Naive thymus-derived CD8-positive, alpha-beta T cell (primary cell): Measurements from ENCODE around the gene CFAP20. TPM values are rescaled to one million over a fixed set of nuclear protein-coding genes. Genes with fewer than 3 reads are reported as not detected.
"Not testable (repeated sequence)": the region's sequence is repeated elsewhere in the genome, so short reads cannot be mapped to it uniquely, and the experiment has no call there.

Experiments used
- ATAC-seq, 2 donors: fragments of 150-1000 bp; cut with Tn5 transposase in 1 of 2; sonication (Bioruptor Pico), chemical (Tn5 transposase) in 1 of 2; 1 replicate in 1 of 2; 2 replicates in 1 of 2; pipeline ENCODE4 v1.10.0; 2021; ENCODE audit warnings: mild to moderate bottlenecking in 2 of 2, moderate library complexity in 2 of 2
- POLR2A ChIA-PET: fragments of 350-600 bp; sonication (Branson Sonifier 250); formaldehyde crosslinking; loops from one replicate; lab custom pipeline; 2021; ENCODE audit warnings: antibody characterized with exemption; lab: Charles Lee
- DNase-seq, 10 donors: peaks; one replicate each; pipeline versions ENCODE4 v3.0.0 to v3.0.0-alpha.2; 2020 to 2022
- H3K27ac Mint-ChIP-seq, 10 donors: one replicate each; pipeline ENCODE4 v1.8.0; 2020 to 2022; ENCODE audit warnings: mild to moderate bottlenecking in 10 of 10, mixed read lengths in 10 of 10, moderate library complexity in 4 of 10, inconsistent platforms in 1 of 10
- H3K27me3 Mint-ChIP-seq, 5 donors: one replicate each; pipeline ENCODE4 v1.8.0; 2021 to 2022; ENCODE audit warnings: mixed read lengths in 5 of 5
- H3K36me3 Mint-ChIP-seq, 3 donors: one replicate each; pipeline ENCODE4 v1.8.0; 2020 to 2022; ENCODE audit warnings: mixed read lengths in 3 of 3, mild to moderate bottlenecking in 2 of 3, inconsistent platforms in 1 of 3
- H3K4me1 Mint-ChIP-seq, 4 donors: one replicate each; pipeline ENCODE4 v1.8.0; 2021 to 2022; ENCODE audit warnings: mixed read lengths in 4 of 4
- H3K4me3 Mint-ChIP-seq, 10 donors: one replicate each; pipeline ENCODE4 v1.8.0; 2020 to 2022; ENCODE audit warnings: mild to moderate bottlenecking in 10 of 10, mixed read lengths in 10 of 10, moderate library complexity in 6 of 10, inconsistent platforms in 1 of 10
- H3K9me3 Mint-ChIP-seq, 9 donors: one replicate each; pipeline ENCODE4 v1.8.0; 2020 to 2022; ENCODE audit warnings: mixed read lengths in 9 of 9, mild to moderate bottlenecking in 3 of 9, inconsistent platforms in 1 of 9, moderate library complexity in 1 of 9
- polyA plus RNA-seq, 3 donors: library from polyadenylated mRNA; unstranded; fragments of 300-500 nt; fragmentation: Illumina TruSeq; gene quantifications; one replicate each; pipeline ENCODE4 v1.2.3, GENCODE V29; 2021
- total RNA-seq, 8 experiments: library from RNA in 2 of 8; stranded (reverse) in 2 of 8; gene quantifications; one replicate each; pipeline ENCODE4 v1.2.3 and lab custom pipeline; 2021 to 2026

The CFAP20 gene
- total and polyA plus RNA-seq, 5 experiments from 2014 or later = 23.9 to 38.8 (median 27.5) TPM

GRCh38 chr16:58090396-58090795 is 38.8 kb downstream of the CFAP20 start:
- H3K27me3 Mint-ChIP-seq, H3K4me1 Mint-ChIP-seq, H3K27ac Mint-ChIP-seq, H3K36me3 Mint-ChIP-seq, H3K9me3 Mint-ChIP-seq, H3K4me3 Mint-ChIP-seq, DNase-seq, ATAC-seq, POLR2A ChIA-PET: not testable (repeated sequence)

- H3K4me3 Mint-ChIP-seq = no peak overlapping the region
- ATAC-seq = no peak
Observed at GRCh38 chr16:58088091-58088490, 41.1 kb downstream of the CFAP20 start.

DNA sequence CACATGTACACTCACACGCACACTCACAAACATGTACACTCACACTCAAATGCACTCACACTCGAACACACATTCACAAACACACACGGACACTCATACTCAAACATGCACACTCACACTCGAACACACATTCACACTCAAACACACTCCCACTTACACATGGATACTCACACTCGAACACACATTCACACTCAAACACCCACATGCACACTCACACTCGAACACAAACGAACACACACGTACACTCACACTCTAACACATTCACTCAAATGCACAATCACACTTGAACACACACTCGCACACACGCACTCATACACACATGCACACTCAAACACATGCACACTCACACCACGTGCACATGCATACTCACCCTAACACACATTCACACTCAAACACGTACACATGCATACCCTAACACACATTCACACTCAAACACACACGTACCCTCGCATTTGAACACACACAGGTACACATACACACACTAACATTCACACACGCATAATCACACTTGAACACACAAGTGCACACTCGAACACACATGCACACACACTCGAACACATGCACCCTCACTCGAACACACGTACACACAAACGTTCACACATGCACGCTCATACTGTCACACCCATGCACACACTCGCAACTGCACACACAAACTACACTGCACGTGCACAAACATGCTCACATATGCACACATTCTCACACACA is 41.8 kb downstream of the CFAP20 start:
- H3K27me3 Mint-ChIP-seq = peaks cover 0 to 3% (median 0%) of the 10 kb centered on the region in 5 donors
- POLR2A ChIA-PET = no interaction called here

More at GRCh38 chr16:58088091-58088490, 41.1 kb downstream of the CFAP20 start:
- H3K27me3 Mint-ChIP-seq = peaks cover 0 to 3% (median 0%) of the 10 kb centered on the region in 5 donors
- H3K4me1 Mint-ChIP-seq = no peaks in the 10 kb centered on the region
- peaks cover 0 to 2% (median 0%) of the 10 kb centered on the region in 9 donors for H3K9me3 Mint-ChIP-seq
- DNase-seq = no peak
- no peaks in the 10 kb centered on the region for H3K36me3 Mint-ChIP-seq
- POLR2A ChIA-PET = no interaction called here
- no peak overlapping the region for H3K27ac Mint-ChIP-seq

GRCh38 chr16:58086381-58087208 is 42.6 kb downstream of the CFAP20 start:
- ATAC-seq (no peak), DNase-seq (no peak)
- Mint-ChIP-seq H3K36me3 (no peaks in the 10 kb centered on the region), H3K4me1 (no peaks in the 10 kb centered on the region), H3K27me3 (peaks cover 0 to 3% (median 0%) of the 10 kb centered on the region in 5 donors), H3K4me3 (no peak overlapping the region), H3K9me3 (peaks cover 0 to 3% (median 0%) of the 10 kb centered on the region in 9 donors), H3K27ac (peak overlapping the region in 1 of 10 donors; percentile 69)
- POLR2A ChIA-PET = no interaction called here

More for the DNA sequence above, 41.8 kb downstream of the CFAP20 start:
- H3K4me3 Mint-ChIP-seq = no peak overlapping the region
- DNase-seq = no peak
- H3K27ac Mint-ChIP-seq = no peak overlapping the region
- H3K4me1 Mint-ChIP-seq = no peaks in the 10 kb centered on the region
- H3K9me3 Mint-ChIP-seq = peaks cover 0 to 2% (median 0%) of the 10 kb centered on the region in 9 donors
- ATAC-seq = no peak
- H3K36me3 Mint-ChIP-seq = no peaks in the 10 kb centered on the region

DNA sequence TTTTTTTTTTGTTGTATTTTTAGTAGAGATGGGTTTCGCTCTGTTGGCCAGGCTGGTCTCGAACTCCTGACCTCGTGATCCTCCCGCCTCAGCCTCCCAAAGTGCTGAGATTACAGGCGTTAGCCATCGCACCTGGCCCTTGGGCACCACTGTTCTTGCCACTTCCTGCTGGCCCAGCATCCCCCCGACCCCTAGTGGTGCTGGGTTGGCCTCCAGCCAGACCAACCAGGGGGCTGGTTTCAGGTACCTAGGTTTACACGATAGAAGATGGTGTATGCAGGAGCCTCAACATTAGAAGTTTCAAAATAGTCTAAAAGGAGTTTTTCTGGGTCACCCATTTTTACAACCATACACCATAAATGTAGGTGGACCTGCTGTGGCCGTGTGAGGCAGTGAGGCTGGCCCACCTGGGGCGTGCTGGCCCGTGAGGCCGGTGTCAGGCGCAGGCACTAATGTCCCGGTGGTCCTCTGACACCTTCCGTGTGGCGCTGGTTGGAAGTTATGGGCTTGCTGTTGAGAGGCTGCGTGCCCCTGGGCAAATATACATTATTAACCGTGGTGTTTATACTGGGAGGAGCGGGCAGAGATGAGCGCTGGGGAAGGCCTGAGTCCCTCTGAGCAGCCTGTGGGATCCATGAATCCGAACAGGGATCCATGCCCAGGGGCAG is 43.5 kb downstream of the CFAP20 start:
- Mint-ChIP-seq H3K27ac (no peak overlapping the region), H3K4me1 (no peaks in the 10 kb centered on the region), H3K9me3 (peaks cover 0 to 3% (median 0%) of the 10 kb centered on the region in 9 donors), H3K27me3 (peaks cover 0 to 3% (median 0%) of the 10 kb centered on the region in 5 donors), H3K4me3 (no peak overlapping the region), H3K36me3 (no peaks in the 10 kb centered on the region)
- POLR2A ChIA-PET = no interaction called here
- ATAC-seq = no peak
- no peak for DNase-seq

DNA sequence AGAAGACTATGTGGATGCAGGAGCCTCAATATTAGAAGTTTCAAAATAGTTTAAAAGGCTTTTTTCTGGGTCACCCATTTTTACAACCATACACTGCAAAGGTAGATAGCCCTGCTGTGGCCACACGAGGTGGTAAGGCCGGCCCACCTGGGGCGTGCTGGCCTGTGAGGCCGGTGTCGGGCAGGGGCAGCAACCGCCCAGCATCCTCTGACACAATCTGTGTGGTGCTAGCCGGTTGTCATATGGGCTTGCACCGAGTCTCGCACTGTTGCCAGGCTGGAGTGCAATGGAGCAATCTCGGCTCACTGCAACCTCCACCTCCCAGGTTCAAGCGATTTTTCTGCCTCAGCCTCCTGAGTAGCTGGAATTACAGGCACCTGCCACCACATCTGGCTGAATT is 44.0 kb downstream of the CFAP20 start:
- peaks cover 0 to 3% (median 0%) of the 10 kb centered on the region in 5 donors for H3K27me3 Mint-ChIP-seq
- H3K9me3 Mint-ChIP-seq = peaks cover 0 to 3% (median 0%) of the 10 kb centered on the region in 9 donors
- no peaks in the 10 kb centered on the region for H3K4me1 Mint-ChIP-seq

DNA sequence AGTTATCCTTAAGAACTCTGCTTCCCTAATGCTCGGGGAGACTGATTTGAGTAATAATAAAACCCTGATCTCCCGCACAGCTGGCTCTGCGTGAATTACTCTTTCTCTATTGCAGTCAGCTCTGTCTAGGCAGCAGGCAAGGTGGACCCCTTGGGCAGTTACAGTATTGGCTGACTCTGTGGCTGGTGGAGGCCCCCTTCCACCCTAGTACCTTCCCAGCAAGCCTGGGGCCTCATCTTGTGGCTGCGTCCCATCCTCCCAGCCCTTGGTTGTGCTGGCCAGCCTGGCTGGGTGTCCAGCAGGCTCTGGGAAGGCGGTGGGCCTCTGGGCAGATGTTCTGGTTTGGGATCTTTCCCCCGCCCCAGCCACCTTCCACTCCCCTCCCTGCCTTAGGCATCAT is 44.5 kb downstream of the CFAP20 start:
- no peak overlapping the region for H3K4me3 Mint-ChIP-seq
- no peaks in the 10 kb centered on the region for H3K4me1 Mint-ChIP-seq
- no peaks in the 10 kb centered on the region for H3K36me3 Mint-ChIP-seq
- POLR2A ChIA-PET = no interaction called here
- DNase-seq (no peak), ATAC-seq (no peak)
- peaks cover 0 to 3% (median 0%) of the 10 kb centered on the region in 9 donors for H3K9me3 Mint-ChIP-seq
- H3K27me3 Mint-ChIP-seq = peaks cover 0 to 3% (median 0%) of the 10 kb centered on the region in 5 donors
- no peak overlapping the region for H3K27ac Mint-ChIP-seq

More for the DNA sequence above, 44.0 kb downstream of the CFAP20 start:
- no peak overlapping the region for H3K27ac Mint-ChIP-seq
- POLR2A ChIA-PET = no interaction called here
- ATAC-seq = no peak
- no peak overlapping the region for H3K4me3 Mint-ChIP-seq
- DNase-seq = no peak
- H3K36me3 Mint-ChIP-seq = no peaks in the 10 kb centered on the region

GRCh38 chr16:58082381-58082780 is 46.8 kb downstream of the CFAP20 start:
- ATAC-seq (no peak), DNase-seq (no peak)
- POLR2A ChIA-PET = no interaction called here
- Mint-ChIP-seq H3K4me3 (no peak overlapping the region), H3K27ac (peak overlapping the region in 1 of 10 donors; percentile 25), H3K4me1 (no peaks in the 10 kb centered on the region), H3K9me3 (peaks cover 0 to 3% (median 0%) of the 10 kb centered on the region in 9 donors), H3K36me3 (no peaks in the 10 kb centered on the region), H3K27me3 (peaks cover 0 to 9% (median 3%) of the 10 kb centered on the region in 5 donors)

GRCh38 chr16:58080657-58081056 is 48.5 kb downstream of the CFAP20 start:
- H3K27me3 Mint-ChIP-seq = peaks cover 0 to 14% (median 3%) of the 10 kb centered on the region in 5 donors
- DNase-seq, H3K4me1 Mint-ChIP-seq, ATAC-seq, H3K36me3 Mint-ChIP-seq, H3K27ac Mint-ChIP-seq, H3K4me3 Mint-ChIP-seq, POLR2A ChIA-PET: not testable (repeated sequence)
- H3K9me3 Mint-ChIP-seq = peaks cover 0 to 12% (median 8%) of the 10 kb centered on the region in 9 donors

- Mint-ChIP-seq H3K36me3 (peaks cover 0 to 7% (median 5%) of the 10 kb centered on the region in 3 donors), H3K27me3 (peaks cover 0 to 14% (median 3%) of the 10 kb centered on the region in 5 donors), H3K4me1 (no peaks in the 10 kb centered on the region), H3K4me3 (no peak overlapping the region), H3K9me3 (peaks cover 0 to 12% (median 8%) of the 10 kb centered on the region in 9 donors), H3K27ac (peak overlapping the region in 2 of 10 donors; percentile 36 to 44)
- POLR2A ChIA-PET = no interaction called here
- ATAC-seq (no peak), DNase-seq (no peak)
Observed at GRCh38 chr16:58077796-58078195, 51.4 kb downstream of the CFAP20 start.

DNA sequence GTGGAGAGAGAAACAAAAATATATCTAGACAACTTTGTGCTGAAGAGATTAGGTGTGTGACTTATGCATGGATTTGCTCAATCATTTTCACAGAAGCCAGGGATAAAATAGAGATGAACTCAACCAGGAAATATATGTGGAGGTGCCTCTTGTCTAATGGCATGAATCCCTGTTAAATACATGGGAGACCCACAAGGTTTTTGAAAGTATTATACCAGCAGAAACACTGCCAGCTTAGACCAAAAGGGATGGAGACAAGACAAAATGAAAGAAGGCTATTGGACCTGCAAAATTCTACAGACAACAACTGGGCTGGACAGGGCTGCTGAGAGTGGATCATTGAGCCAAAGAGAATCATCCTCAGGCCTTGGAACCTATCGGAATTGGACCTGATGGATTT is 52.7 kb downstream of the CFAP20 start:
- peaks cover 0 to 7% (median 5%) of the 10 kb centered on the region in 3 donors for H3K36me3 Mint-ChIP-seq
- POLR2A ChIA-PET = no interaction called here
- peaks cover 0 to 10% (median 8%) of the 10 kb centered on the region in 9 donors for H3K9me3 Mint-ChIP-seq
- ATAC-seq (no peak), DNase-seq (no peak)
- no peak overlapping the region for H3K4me3 Mint-ChIP-seq
- H3K4me1 Mint-ChIP-seq = no peaks in the 10 kb centered on the region
- H3K27me3 Mint-ChIP-seq = peaks cover 0 to 14% (median 4%) of the 10 kb centered on the region in 5 donors
- peak overlapping the region in 1 of 10 donors; percentile 14 for H3K27ac Mint-ChIP-seq

DNA sequence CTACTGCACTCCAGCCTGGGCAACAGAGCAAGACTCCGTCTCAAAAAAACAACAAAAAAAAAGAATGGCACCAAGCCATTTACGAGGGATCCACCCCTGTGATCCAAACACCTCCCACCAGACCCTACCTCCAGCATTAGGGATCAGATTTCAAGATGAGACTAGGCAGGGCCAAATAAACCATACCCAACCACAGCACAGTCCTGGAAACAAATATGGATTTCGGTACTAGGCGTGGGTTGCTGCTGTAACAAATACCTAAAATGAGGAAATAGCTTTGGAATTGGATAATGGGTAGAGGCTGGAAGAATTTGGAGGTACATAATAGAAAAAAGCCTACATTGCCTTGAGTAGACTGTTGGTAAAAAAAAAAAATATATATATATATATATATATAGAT is 54.5 kb downstream of the CFAP20 start:
- Mint-ChIP-seq H3K27ac (no peak overlapping the region), H3K27me3 (peaks cover 0 to 14% (median 4%) of the 10 kb centered on the region in 5 donors), H3K4me3 (no peak overlapping the region), H3K9me3 (peaks cover 0 to 10% (median 8%) of the 10 kb centered on the region in 9 donors), H3K4me1 (no peaks in the 10 kb centered on the region), H3K36me3 (peaks cover 0 to 7% (median 5%) of the 10 kb centered on the region in 3 donors)
- POLR2A ChIA-PET = no interaction called here
- ATAC-seq (no peak), DNase-seq (no peak)
